ENCODE results near the gene SLC6A18.

The SLC6A18 gene

GRCh38 chr5:1225081-1225480 is at the start of gene SLC6A18:
TSS of gene SLC6A18 (plus strand) at chr5:1225381. CDS start at chr5:1225478, 97 bp downstream.
- no peak for DNase-seq

- DNase-seq = no peak
These were observed 49.2 kb upstream of the SLC6A18 start for GRCh38 chr5:1175801-1176472.

GRCh38 chr5:1176473-1177391 is 48.4 kb upstream of the SLC6A18 start:
- DNase-seq = no peak

- DNase-seq = no peak
These were observed 47.2 kb upstream of the SLC6A18 start for GRCh38 chr5:1177826-1178528.

- DNase-seq = no peak
These were observed 46.4 kb upstream of the SLC6A18 start for GRCh38 chr5:1178529-1179382.

GRCh38 chr5:1179383-1179715 is 45.8 kb upstream of the SLC6A18 start:
- no peak for DNase-seq

GRCh38 chr5:1180096-1180495 is 45.1 kb upstream of the SLC6A18 start:
- no peak for DNase-seq

GRCh38 chr5:1180841-1181271 is 44.3 kb upstream of the SLC6A18 start:
- DNase-seq = no peak

GRCh38 chr5:1181451-1182359 is 43.5 kb upstream of the SLC6A18 start:
- DNase-seq = no peak

- no peak for DNase-seq
These were observed 42.9 kb upstream of the SLC6A18 start for GRCh38 chr5:1182360-1182632.

GRCh38 chr5:1182633-1183423 is 42.4 kb upstream of the SLC6A18 start:
- no peak for DNase-seq

- no peak for DNase-seq
These were observed 41.6 kb upstream of the SLC6A18 start for GRCh38 chr5:1183424-1184162.

- no peak for DNase-seq
These were observed 41.1 kb upstream of the SLC6A18 start for GRCh38 chr5:1184163-1184470.

GRCh38 chr5:1184481-1184880 is 40.7 kb upstream of the SLC6A18 start:
- no peak for DNase-seq

- DNase-seq = no peak
These were observed 40.0 kb upstream of the SLC6A18 start for GRCh38 chr5:1185038-1185627.

GRCh38 chr5:1185629-1186350 is 39.4 kb upstream of the SLC6A18 start:
- DNase-seq = no peak

- DNase-seq = no peak
These were observed 38.6 kb upstream of the SLC6A18 start for GRCh38 chr5:1186351-1187233.
